ENCODE results near the gene SPPL2A.
"Not testable (repeated sequence)": the region's sequence is repeated elsewhere in the genome, so short reads cannot be mapped to it uniquely, and the experiment has no call there.

Gene SPPL2A

GRCh38 chr15:50765195-50765967 is at the start of gene SPPL2A:
Gene SPPL2A (minus strand): TSS chr15:50765706. CDS start chr15:50765533, 173 bp downstream.
- peak; percentile 87 to 92 for DNase-seq

GRCh38 chr15:50814634-50815033 is 49.1 kb upstream of the SPPL2A start:
- no peak for DNase-seq

DNA sequence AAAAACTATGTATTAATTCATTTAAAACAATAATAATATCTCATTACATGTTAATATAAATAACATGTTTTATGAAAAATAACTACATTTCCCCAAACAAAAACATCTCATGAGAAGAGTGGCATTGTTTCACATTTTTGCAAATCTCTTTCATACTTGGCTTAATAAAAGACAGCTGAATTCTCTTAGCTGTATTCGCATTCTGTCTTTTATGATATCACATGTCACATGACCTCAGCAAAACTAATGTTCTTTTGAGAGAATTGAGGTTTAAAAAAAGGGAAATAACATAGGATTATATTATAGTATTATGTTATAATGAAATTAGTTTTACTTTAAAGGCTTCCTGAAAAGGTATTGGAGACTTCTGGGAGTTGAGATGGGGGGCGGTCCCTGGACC is 48.4 kb upstream of the SPPL2A start:
- DNase-seq = no peak

GRCh38 chr15:50813089-50813488 is 47.6 kb upstream of the SPPL2A start:
- no peak for DNase-seq

DNA sequence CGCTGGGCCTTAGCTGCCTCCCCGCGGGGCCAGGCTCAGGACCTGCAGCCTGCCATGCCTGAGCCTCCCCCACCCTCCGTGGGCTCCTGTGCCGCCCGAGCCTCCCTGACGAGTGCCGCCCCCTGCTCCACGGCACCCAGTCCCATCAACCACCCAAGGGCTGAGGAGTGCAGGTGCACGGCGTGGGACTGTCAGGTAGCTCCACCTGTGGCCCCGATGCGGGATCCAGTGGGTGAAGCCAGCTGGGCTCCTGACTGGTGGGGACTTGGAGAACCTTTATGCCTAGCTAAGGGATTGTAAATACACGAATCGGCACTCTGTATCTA is 46.6 kb upstream of the SPPL2A start:
- not testable (repeated sequence) for DNase-seq

- DNase-seq = not testable (repeated sequence)
These were observed 46.1 kb upstream of the SPPL2A start for GRCh38 chr15:50811461-50812180.

DNA sequence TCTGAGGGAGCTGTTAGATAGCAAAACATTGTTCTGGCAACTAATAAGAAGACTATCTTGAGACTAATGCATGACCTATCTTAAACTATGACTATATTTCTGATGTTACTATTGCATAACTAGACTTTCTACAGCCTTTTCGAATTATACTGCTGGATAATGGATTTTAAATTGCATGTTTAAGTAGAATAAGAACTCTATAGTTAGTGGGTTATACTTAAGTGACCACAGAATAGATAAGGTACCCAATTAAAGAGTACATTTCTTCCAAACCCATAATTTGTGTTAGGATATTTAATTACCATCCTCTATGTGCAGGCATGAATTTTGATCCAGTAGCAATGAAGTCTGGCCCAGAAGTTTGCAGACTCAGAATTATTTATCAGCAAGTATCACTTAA is 44.6 kb upstream of the SPPL2A start:
- DNase-seq = no peak

DNA sequence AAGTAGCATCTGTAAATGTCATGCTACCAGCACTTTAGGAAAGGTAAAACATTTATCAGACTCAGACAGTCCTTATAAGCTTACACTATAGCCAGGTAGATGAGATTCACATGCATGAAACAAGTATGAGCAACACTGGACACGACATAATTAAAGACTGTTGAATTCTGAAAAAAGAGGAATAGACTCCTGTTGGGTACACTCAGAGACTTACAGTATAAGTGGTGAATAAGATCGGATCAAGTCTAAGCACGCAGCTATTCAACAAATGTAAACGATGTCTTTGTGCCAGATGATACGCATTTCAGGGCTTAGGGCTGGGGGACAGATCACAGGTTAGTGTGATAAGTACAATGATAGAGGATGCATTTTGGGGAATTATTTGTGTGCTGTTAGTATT is 43.2 kb upstream of the SPPL2A start:
- DNase-seq = no peak

- DNase-seq = no peak
These were observed 38.1 kb upstream of the SPPL2A start for GRCh38 chr15:50803479-50804180.

GRCh38 chr15:50800715-50801114 is 35.2 kb upstream of the SPPL2A start:
- no peak for DNase-seq

DNA sequence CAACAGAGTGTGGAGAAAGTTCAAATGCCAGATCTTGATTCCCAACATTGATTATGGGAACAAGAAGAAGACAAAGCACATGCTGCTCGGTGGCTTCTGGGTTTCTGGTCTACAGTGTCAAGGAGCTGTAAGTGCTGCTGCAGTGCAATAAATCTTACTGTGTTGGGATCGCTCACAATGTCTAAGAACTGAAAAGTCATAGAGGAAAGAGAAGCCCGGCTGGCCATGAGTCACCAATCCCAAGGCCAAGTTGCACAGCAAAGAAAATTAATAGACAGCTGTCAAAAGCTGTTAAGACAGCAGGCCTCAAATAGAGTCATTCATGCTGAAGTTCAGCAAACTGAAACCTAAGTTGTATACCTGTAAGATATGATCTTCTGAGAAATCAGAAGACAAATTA is 33.2 kb upstream of the SPPL2A start:
- no peak for DNase-seq

GRCh38 chr15:50797926-50798325 is 32.4 kb upstream of the SPPL2A start:
- no peak for DNase-seq

GRCh38 chr15:50791486-50791885 is 26.0 kb upstream of the SPPL2A start:
- no peak for DNase-seq

DNA sequence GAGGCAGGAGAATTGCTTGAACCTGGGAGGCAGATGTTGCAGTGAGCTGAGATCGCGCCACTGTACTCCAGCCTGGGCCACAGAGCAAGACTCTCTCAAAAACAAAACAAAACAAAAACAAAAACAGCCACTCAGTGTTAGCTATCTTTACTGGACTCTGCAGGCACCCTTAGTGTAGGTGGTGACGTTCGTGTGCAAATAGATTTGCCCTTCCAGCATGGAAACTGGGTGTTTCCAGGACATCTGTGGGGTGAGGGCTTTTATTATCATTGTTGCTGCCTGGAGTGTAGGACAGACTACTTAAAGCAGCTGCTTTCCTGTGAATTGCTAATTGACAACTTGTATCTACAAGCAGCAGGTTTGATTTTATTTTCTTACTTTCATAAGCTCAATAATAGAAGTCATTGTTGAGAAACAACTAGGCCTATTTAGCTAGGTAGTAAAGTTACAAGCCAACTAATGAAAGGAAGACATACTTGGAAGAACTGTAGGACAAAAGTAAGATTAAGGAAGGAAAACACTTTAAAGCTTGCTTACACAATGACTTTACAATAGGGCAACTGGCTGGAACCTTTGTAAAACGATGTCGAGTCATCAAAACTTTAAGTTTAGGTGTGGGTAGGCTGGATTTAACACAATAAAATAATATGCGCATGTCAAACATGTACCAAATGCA is 25.4 kb upstream of the SPPL2A start:
- no peak for DNase-seq

DNA sequence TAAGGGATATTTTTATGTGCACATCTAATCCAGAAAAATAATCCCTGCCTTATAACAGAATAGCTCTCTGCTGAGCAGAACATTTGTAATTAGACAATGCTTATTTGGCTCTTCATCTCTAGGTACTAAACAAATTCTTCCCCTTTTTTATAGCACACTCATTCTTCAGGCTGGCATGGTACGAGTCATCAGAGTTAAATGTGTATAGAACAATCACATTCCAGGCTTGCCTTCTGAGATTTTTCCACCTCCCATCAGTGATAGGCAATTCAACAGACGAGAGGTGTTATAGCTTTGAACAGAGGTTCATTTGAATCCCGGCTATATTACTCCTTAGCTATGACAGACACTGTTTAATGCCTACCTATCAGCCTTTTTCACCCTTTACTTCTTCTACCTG is 21.4 kb upstream of the SPPL2A start:
- no peak for DNase-seq

DNA sequence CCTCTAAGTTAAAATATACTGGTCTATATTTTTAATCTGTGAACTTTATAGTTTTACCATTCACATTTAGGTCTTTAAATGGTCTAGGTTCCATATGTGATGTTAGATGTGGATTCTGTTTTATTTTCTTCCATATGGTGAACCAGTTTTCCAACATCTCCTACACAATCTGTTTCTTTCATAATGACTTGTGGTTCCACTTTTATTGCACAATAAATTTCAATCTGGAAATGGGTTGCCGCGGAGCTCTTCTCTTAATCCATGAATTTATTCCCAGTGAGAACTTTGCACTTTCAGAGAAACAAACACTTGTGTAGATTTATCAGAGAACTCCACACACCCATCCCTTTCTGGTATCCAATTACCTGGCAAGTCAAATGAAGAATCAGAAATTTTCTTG is 20.9 kb upstream of the SPPL2A start:
- no peak for DNase-seq

DNA sequence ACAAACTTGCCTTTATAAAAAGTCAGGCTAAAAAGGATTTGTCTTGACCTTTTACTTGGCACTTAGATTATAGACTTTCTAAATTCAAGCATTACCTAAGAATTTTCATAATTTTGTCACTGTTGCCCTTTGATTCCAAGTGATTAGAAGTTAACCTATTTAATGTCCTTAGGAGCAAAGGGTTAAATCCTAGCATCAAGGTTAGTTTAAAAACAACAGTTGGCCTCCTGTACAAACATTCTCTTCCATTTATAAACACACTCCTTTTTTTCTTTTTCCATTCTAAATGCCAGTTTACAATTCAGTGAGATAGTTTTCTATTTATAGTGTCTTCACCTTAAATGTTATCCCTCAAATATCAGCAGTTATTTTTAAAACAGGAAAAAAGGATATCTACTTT is 18.4 kb upstream of the SPPL2A start:
- DNase-seq = no peak

DNA sequence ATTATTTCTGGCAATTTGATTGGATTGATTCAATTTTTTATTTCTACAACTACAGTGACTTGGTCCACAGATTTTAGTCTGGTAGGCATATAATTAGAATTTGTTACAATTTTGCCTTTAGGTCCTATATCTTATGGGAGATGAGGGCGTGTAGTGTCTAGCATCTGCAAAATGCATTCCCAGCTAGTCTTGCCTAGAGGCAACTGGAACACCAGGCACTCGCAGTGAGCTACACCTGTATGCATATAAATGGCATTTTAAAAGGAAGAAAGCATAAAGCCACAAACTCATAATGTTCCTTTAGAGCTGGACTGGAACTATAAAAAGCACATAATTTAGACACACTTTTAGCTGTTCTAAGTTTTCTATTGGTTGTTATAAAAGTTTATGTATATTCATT is 17.9 kb upstream of the SPPL2A start:
- no peak for DNase-seq

DNA sequence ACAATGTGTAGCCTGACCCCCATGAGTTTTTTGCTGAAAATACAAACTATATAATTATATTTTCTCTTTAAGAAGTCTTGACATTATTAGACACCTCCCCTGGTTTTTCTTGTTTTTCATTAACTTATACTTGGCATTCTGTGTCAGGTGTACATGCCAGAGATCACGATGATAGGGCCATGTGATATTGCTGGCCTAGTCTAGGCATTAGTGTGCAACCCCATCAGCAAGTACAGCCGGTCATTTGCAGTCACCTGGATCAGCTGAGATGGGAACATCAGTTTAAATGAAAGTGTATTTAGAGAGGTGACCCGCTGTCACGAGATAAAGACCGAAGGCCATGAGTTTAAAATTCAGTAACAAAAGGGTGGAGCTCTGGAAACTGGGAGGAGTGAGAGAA is 12.6 kb upstream of the SPPL2A start:
- no peak for DNase-seq

DNA sequence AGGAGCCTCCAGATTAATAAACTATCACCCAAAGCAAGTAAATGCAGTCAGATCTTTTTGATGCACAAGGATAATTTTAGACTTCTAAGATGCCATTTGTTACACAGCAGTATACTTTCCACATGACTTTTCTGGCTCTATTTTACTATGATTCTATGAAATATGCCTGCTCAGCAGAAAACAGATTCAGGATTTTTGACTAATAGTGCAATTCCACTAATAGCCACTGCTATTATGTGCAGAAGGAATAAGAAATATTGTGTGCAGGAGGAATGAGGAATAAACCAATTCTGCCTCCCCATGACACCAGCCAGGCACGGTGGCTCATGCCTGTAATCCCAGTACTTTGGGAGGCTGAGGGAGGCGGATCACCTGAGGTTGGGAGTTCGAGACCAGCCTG is 11.5 kb upstream of the SPPL2A start:
- no peak for DNase-seq

GRCh38 chr15:50774450-50774849 is 8.9 kb upstream of the SPPL2A start:
- DNase-seq = no peak

DNA sequence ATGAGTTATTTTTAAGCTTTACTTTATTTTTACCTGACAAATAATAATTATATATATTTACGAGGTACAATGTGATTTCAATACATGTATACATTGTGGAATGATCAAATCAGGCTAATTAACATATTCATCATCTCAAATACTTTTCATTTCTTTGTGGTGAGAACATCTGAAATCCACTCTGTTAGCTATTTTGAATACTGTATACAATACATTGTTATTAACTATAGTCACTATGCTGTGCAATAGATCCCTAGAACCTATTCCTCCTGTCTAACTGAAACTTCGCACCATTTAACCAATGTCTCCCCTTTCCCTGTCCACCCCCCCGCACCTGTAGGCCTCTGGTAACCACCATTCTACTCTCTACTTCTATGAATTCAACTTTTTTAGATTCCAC is 7.9 kb upstream of the SPPL2A start:
- no peak for DNase-seq

DNA sequence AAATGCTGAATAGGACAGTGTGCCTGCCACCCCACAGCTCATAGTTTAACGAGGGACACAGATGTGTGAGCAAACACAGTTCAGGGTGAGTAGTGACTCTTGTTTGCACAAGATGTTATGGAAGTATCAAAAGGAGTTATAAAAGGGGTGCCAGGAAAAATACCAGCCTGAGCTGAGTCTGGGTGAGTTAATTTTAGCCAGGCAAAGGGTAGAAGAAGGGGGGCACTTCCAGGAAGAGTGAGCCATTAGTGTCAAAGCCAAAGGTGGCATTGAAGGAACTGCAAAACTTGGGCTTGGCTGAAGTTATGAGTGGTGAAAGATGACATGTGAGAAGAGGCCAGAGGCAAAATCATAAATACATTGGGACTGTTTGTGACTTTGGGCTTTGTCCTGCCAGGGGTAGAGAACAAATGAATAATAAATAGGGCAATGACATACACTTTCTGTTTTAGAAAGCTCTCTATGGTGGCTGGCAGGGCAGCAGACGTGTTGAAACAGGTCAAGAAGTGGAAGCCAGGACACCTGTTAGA is 1.9 kb upstream of the SPPL2A start:
- no peak for DNase-seq

Measured in stimulated activated CD4-positive, alpha-beta T cell treated with anti-CD3 and anti-CD28 coated beads, Interleukin-2, amount 100 ng/mL, for 24 hours (primary cell).